Bronchial epithelial cell (primary cell): ENCODE results near the gene NANOGP8. TPM values are rescaled to one million over a fixed set of nuclear protein-coding genes. Genes with fewer than 3 reads are reported as not detected.

Experiments
- DNase-seq: peaks from one replicate; pipeline ENCODE4 v3.0.0-alpha.2; 2010; ENCODE audit warnings: low read depth
- FAIRE-seq: peaks from 2 replicates; lab custom pipeline; 2011; peaks lifted over from hg19 to GRCh38; lab: Jason Lieb, UNC
- H3K27me3 ChIP-seq: 2 replicates; pipeline ENCODE4 v1.5.1; 2011; ENCODE audit warnings: low read length; ENCODE audit not compliant: control insufficient read depth, insufficient read depth
- H3K36me3 ChIP-seq: 2 replicates; pipeline ENCODE4 v1.5.1; 2011; ENCODE audit warnings: low read length; ENCODE audit not compliant: control insufficient read depth, insufficient read depth
- H3K4me3 ChIP-seq: 2 replicates; pipeline ENCODE4 v1.5.1; 2011; ENCODE audit warnings: mild to moderate bottlenecking, low read depth, low read length, control low read depth
- CTCF ChIP-seq: IDR thresholded peaks from 2 replicates; pipeline ENCODE4 v1.5.1; 2011; ENCODE audit warnings: mild to moderate bottlenecking, moderate library complexity, low read length, control low read depth, inconsistent platforms; ENCODE audit not compliant: insufficient read depth, severe bottlenecking
- total RNA-seq: library from RNA; depleted of rRNA; stranded (reverse); fragments of >200 nt; gene quantifications from 2 replicates; pipeline ENCODE4 v1.2.1, GENCODE V29; 2014

Gene NANOGP8
- total RNA-seq, 1 donor from 2014 or later, result not detected

DNA sequence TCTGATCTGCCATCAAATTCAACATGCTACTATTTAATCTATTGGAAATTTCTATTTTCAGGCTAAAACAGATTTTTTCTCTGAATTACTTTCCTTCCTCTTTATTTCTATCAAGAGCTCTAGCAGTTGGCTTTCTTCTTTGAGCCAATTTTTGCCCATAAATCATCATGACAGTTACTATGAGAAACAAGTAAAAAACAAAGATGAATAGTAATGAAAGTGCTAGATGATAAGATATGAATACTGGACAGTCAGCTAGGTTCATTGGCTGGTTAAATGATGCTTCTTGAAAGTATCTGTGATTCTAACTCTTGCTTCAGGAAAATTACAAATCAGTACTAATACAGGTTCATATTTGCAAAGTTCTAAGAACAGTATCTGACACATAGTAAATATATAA lies 38.6 kb upstream of the NANOGP8 start:
- FAIRE-seq, result no peak
- TF ChIP-seq CTCF, result no peak

GRCh38 chr15:35121611-35122359 lies 36.7 kb upstream of the NANOGP8 start:
- FAIRE-seq, result no peak
- no peak for DNase-seq
- Histone ChIP-seq H3K36me3 (no peaks in the 10 kb centered on the region), H3K4me3 (no peak overlapping the region), H3K27me3 (no peaks in the 10 kb centered on the region)
- TF ChIP-seq CTCF, result no peak

More for the DNA sequence above, 38.6 kb upstream of the NANOGP8 start:
- H3K4me3 ChIP-seq, result no peak overlapping the region
- no peak for DNase-seq
- H3K36me3 ChIP-seq, result no peaks in the 10 kb centered on the region
- no peaks in the 10 kb centered on the region for H3K27me3 ChIP-seq

GRCh38 chr15:35120173-35120572 lies 35.1 kb upstream of the NANOGP8 start:
- DNase-seq (no peak), FAIRE-seq (no peak)
- Histone ChIP-seq H3K36me3 (no peaks in the 10 kb centered on the region), H3K27me3 (no peaks in the 10 kb centered on the region), H3K4me3 (no peak overlapping the region)
- no peak for TF ChIP-seq CTCF

DNA sequence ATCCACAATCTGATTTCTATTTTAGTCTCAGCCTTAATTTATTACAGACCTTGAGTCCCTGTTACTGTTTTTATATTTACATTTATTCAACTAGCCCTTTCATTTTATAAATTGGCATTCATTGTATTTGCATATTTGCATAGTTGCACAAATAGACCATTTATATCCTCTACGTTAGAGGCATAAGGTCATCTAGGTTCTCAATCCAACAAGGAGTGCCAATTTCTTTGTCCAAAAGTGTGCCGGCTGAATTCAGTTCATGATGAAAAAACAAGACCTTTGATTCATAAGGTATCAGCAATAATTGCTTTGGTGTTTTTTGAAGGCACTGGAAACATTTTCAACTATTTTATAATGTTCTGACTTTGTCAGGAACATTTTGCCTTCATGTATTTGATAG lies 33.9 kb upstream of the NANOGP8 start:
- Histone ChIP-seq H3K27me3 (no peaks in the 10 kb centered on the region), H3K36me3 (no peaks in the 10 kb centered on the region), H3K4me3 (no peak overlapping the region)
- no peak for FAIRE-seq
- no peak for DNase-seq
- no peak for TF ChIP-seq CTCF

DNA sequence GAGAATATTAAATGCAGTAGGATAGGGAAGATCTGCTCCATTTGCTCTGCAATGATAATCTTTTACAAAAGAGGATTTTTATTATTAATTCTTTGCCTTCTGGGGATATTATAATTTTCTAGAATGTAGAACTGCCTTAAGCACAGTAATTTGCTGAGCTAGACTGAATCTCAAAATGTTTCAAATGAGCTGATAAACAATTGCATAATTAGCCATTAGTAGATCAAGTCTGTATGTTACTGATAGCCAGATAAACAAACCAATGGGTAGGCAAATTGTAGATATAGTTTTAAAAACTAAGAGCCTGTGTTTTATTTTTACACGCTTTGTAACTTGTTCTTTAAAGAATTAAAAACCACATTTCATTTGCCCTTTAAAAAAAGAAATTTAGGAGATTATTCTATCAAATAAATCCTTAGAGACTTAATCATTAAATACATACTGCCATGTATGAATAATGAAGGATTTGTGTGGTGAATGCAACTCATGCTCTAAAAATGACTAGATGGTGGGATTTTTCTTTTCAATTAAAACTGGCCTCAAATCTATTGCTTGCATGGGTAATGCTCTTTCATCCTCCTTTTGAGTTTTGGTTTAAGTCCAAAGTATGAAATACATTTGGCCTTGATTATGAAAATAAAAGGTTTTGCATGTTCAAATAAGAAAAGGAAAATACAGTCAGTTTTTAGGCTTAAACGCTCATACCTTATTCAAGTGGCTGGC lies 32.6 kb upstream of the NANOGP8 start:
- no peaks in the 10 kb centered on the region for H3K36me3 ChIP-seq
- H3K4me3 ChIP-seq, result no peak overlapping the region
- no peaks in the 10 kb centered on the region for H3K27me3 ChIP-seq
- DNase-seq (no peak), FAIRE-seq (no peak)
- no peak for TF ChIP-seq CTCF
